Astrocyte (in vitro differentiated cells and primary cell): ENCODE measurements around the gene SELL.
"Not testable (repeated sequence)": the region's sequence is repeated elsewhere in the genome, so short reads cannot be mapped to it uniquely, and the experiment has no call there.

ENCODE experiments used
- CTCF ChIP-seq: IDR thresholded peaks from 2 replicates; pipeline ENCODE4 v1.5.1; 2011; ENCODE audit warnings: low read depth, mild to moderate bottlenecking, inconsistent platforms, low read length, moderate library complexity; ENCODE audit not compliant: insufficient read depth
- EZH2 ChIP-seq: IDR thresholded peaks from 2 replicates; pipeline ENCODE4 v1.6.1; 2012; ENCODE audit warnings: mild to moderate bottlenecking, low read length, inconsistent platforms; ENCODE audit not compliant: insufficient read depth

DNA sequence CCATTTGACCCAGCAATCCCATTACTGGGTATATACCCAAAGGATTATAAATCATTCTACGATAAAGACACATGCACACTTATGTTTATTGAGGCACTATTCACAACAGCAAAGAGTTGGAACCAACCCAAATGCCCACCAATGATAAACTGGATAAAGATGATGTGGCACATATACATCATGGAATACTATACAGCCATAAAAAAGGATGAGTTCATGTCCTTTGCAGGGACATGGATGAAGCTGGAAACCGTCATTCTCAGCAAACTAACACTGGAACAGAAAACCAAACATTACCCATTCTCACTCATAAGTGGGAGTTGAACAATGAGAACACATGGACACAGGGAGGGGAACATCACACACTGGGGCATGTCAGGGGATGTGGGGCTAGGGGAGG lies 3.7 kb upstream of the SELL start:
- TF ChIP-seq CTCF, EZH2: not testable (repeated sequence)
